ENCODE measurements around the gene GHRL. TPM values are rescaled to one million over a fixed set of nuclear protein-coding genes. Genes with fewer than 3 reads are reported as not detected.

Gene GHRL
- total RNA-seq, 1 donor from 2014 or later, result 45.8 TPM

DNA sequence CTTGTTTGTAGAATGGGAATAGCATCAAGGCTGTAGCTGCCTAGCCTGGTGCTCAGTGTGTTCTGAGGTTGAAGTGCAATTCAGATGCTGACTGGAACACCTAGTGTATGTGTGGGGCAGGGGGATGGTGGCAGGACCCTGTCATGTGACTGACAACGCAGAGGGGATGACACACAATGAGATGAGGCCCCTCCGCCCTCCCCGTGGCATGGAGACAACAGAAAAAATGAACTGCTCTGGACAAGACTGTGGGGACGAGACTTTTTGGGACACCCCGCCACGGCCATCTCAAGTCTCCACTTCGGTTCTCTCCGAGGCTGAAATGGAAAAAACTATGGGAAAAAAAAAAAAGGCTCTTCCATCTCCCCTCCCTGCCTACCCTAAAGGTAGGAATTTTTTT, 38.6 kb upstream of the GHRL start:
- Mint-ChIP-seq H3K4me3 (ENCODE audit: low read depth) (no peak overlapping the region), H3K9me3 (ENCODE audit: low read depth) (no peaks in the 10 kb centered on the region), H3K4me1 (ENCODE audit: low read depth) (no peaks in the 10 kb centered on the region), H3K36me3 (ENCODE audit: insufficient read depth) (no peaks in the 10 kb centered on the region), H3K27me3 (peaks cover 48% of the 10 kb centered on the region), H3K27ac (no peak overlapping the region)
- TF ChIP-seq, protein P1, sequence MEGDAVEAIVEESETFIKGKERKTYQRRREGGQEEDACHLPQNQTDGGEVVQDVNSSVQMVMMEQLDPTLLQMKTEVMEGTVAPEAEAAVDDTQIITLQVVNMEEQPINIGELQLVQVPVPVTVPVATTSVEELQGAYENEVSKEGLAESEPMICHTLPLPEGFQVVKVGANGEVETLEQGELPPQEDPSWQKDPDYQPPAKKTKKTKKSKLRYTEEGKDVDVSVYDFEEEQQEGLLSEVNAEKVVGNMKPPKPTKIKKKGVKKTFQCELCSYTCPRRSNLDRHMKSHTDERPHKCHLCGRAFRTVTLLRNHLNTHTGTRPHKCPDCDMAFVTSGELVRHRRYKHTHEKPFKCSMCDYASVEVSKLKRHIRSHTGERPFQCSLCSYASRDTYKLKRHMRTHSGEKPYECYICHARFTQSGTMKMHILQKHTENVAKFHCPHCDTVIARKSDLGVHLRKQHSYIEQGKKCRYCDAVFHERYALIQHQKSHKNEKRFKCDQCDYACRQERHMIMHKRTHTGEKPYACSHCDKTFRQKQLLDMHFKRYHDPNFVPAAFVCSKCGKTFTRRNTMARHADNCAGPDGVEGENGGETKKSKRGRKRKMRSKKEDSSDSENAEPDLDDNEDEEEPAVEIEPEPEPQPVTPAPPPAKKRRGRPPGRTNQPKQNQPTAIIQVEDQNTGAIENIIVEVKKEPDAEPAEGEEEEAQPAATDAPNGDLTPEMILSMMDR (IDR thresholded peaks at IDR 0.05; ENCODE audit: unreplicated experiment), result no peak
- no peak for DNase-seq (ENCODE audit: low spot score, unreplicated experiment)

GRCh38 chr3:10330319-10330718, 37.6 kb upstream of the GHRL start:
- H3K27ac Mint-ChIP-seq, result no peak overlapping the region
- TF ChIP-seq, protein P1 (IDR thresholded peaks at IDR 0.05; ENCODE audit: unreplicated experiment), result no peak
- no peaks in the 10 kb centered on the region for H3K9me3 Mint-ChIP-seq (ENCODE audit: low read depth)
- DNase-seq (ENCODE audit: low spot score, unreplicated experiment), result no peak
- peaks cover 48% of the 10 kb centered on the region for H3K27me3 Mint-ChIP-seq
- no peak overlapping the region for H3K4me3 Mint-ChIP-seq (ENCODE audit: low read depth)
- H3K4me1 Mint-ChIP-seq (ENCODE audit: low read depth), result no peaks in the 10 kb centered on the region
- H3K36me3 Mint-ChIP-seq (ENCODE audit: insufficient read depth), result no peaks in the 10 kb centered on the region

GRCh38 chr3:10329495-10330015, 36.8 kb upstream of the GHRL start:
- TF ChIP-seq, protein P1 (IDR thresholded peaks at IDR 0.05; ENCODE audit: unreplicated experiment), result no peak
- no peak for DNase-seq (ENCODE audit: low spot score, unreplicated experiment)
- peaks cover 51% of the 10 kb centered on the region for H3K27me3 Mint-ChIP-seq

DNA sequence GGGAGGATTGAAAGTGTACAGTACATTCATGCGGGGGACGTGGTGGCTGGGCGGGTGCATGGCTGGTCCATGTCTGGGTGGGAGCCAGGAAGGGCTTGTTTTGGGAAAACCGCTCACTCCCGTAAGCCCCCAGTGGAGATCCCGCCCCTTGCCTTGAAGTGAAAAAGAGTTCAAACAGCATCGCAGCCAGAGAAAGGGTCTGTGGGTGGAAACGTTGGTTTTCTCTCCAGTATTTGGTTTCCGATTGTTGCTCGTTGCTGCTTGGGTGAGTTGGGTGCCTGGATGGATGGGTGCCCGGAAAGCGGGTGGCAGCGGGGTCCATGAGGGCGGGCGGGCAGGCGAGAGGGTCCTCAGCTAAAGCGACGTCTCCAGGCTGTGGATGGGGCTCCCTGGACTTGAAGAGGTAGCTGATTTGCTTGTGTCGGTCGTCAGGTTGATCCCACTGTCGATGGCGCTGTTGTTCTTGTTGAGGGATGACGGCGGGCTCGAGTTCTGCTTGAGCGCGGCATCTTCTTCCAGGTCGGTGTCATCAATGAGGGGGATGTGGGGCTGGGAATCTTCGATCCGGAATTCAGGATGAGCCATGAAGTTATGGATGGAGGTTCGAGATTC, 35.8 kb upstream of the GHRL start:
- DNase-seq (ENCODE audit: low spot score, unreplicated experiment), result no peak
- no peak overlapping the region for H3K4me3 Mint-ChIP-seq (ENCODE audit: low read depth)
- H3K4me1 Mint-ChIP-seq (ENCODE audit: low read depth), result no peaks in the 10 kb centered on the region
- H3K9me3 Mint-ChIP-seq (ENCODE audit: low read depth), result no peaks in the 10 kb centered on the region
- H3K36me3 Mint-ChIP-seq (ENCODE audit: insufficient read depth), result no peaks in the 10 kb centered on the region
- H3K27me3 Mint-ChIP-seq, result peaks cover 46% of the 10 kb centered on the region
- TF ChIP-seq, protein P1 (IDR thresholded peaks at IDR 0.05; ENCODE audit: unreplicated experiment), result no peak
- no peak overlapping the region for H3K27ac Mint-ChIP-seq

More at GRCh38 chr3:10329495-10330015, 36.8 kb upstream of the GHRL start:
- H3K4me1 Mint-ChIP-seq (ENCODE audit: low read depth), result no peaks in the 10 kb centered on the region
- H3K36me3 Mint-ChIP-seq (ENCODE audit: insufficient read depth), result no peaks in the 10 kb centered on the region
- no peaks in the 10 kb centered on the region for H3K9me3 Mint-ChIP-seq (ENCODE audit: low read depth)
- H3K4me3 Mint-ChIP-seq (ENCODE audit: low read depth), result no peak overlapping the region
- H3K27ac Mint-ChIP-seq, result no peak overlapping the region

- Mint-ChIP-seq H3K27ac (no peak overlapping the region), H3K4me3 (ENCODE audit: low read depth) (no peak overlapping the region), H3K36me3 (ENCODE audit: insufficient read depth) (no peaks in the 10 kb centered on the region), H3K27me3 (peaks cover 44% of the 10 kb centered on the region), H3K4me1 (ENCODE audit: low read depth) (no peaks in the 10 kb centered on the region), H3K9me3 (ENCODE audit: low read depth) (no peaks in the 10 kb centered on the region)
- TF ChIP-seq, protein P1 (IDR thresholded peaks at IDR 0.05; ENCODE audit: unreplicated experiment), result no peak
- DNase-seq (ENCODE audit: low spot score, unreplicated experiment), result no peak
Observed at GRCh38 chr3:10327592-10327991, 34.8 kb upstream of the GHRL start.

Data from progenitor cell of endocrine pancreas (in vitro differentiated cells).